Smooth muscle cell of the umbilical artery (primary cell): ENCODE measurements around the gene AEBP2. TPM values are rescaled to one million over a fixed set of nuclear protein-coding genes. Genes with fewer than 3 reads are reported as not detected.

Experiments used
- total RNA-seq: library from RNA; depleted of rRNA; stranded (reverse); fragments of >200 nt; gene quantifications from 2 replicates; pipeline ENCODE4 v1.2.3, GENCODE V29; 2014

AEBP2 gene
- total RNA-seq = 33.2 and 35.0 TPM in 2 replicates

GRCh38 chr12:19439059-19440018, at the start of gene AEBP2:
TSS of gene AEBP2 (plus strand) at chr12:19439492. CDS start at chr12:19439700, 208 bp downstream.

